Measurements from ENCODE around the gene MFN1.
"Not testable (repeated sequence)": the region's sequence is repeated elsewhere in the genome, so short reads cannot be mapped to it uniquely, and the experiment has no call there.

The MFN1 gene

DNA sequence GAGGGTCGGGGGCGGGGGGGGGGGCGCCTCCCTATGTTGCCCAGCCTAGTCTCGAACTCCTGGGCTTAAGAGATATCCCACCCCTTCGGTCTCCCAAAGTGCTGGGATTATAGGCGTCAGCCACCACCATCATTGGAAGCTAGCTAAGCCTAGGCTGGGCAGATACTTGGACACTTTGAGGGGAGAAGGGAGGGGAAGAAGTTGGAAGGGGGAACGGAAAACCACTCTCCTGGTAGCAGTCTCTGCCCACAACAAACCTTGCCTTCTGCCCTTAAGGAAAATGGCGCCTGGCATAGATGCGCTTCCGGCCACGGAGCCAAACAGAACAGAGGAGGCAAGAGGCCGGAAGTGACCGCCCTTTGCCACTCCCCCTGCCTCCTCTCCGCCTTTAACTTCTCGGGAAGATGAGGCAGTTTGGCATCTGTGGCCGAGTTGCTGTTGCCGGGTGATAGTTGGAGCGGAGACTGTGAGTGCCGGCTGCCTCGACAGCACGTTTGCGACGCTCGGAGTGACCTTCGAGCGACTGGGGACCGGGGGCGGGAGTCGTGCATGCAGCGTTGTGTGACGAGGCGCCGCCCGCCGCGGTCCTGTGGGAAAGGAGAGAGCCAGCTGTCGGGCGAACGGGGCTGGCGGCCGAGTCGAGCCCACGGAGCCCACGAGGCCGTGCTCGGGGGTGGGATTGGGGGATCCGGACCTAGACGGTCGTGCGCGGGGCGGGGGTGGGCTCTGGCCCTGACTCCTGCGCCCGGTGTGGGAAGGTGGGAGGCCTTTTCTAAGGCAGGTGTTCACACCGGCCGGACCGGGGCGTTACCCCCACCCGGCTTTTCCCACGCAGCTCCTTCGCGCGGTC, at the start of gene MFN1:
TSS of gene MFN1 (plus strand) at position 365 of the 850 bp plus-strand sequence. CDS start 1,143 bp downstream, outside the sequence.
- FAIRE-seq = peak; percentile 98

GRCh38 chr3:179297971-179298725, 49.4 kb upstream of the MFN1 start:
- FAIRE-seq = no peak

DNA sequence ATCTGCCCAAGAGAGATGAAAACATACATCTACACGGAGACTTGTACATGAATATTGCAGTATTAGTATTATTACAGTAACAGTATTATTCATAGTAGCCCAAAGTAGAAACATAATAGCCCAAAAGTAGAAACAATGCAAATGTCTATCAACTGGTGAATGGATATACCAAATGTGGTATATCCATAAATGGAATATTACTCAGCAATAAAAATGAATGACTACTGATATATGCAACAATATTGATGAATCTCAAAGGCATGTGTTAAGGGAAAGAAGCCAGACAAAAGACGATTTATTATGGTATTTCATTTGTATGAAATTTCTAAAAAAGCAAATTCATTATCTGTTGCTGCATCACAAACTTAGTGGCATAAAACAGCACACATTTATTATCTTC, 48.2 kb upstream of the MFN1 start:
- FAIRE-seq = no peak

DNA sequence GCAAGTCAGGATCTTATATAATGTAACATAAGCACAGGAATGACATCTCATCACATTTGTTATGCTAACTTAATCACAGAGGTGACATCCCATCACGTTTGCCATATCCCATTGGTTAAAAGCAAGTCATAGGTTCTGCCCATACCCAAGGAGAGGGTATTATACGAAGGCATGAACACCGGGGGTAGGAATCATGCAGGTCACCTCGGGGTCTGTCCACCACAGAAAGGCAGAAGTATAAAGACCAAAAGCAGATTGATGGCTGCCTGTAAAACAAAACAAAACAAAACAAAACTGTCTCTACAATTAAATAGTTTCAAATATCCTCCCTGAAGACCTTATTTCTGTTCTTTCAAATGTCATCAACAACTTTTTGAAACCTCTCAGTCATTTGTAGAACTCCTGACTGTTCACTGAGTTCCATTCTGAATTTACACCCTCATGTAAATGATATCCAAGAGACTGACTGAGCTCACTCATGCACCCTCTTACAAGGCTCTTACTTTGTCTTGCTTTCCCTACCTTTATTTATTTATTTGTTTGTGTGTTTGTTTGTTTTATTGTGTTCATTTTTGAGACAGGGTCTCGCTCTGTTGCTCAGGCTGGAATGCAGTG, 47.4 kb upstream of the MFN1 start:
- no peak for FAIRE-seq

DNA sequence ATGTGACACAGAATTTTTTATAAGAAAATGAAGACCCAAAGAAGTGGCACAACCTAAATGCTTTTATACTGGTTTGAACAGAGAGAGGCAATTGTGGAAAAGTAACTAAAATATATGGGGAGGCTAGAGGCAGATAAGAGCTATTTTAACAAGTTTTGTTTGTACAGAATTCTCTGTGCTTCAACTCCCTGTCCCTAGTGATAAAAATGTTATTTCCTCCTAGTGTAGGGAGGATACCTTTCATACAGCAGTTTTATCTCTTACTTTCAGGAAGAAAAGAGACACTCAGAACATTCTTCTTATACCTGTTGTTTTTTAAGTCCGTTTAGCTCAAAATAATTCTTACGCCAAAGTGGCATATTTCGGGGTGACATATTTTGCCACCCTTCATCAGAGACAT, 45.9 kb upstream of the MFN1 start:
- no peak for FAIRE-seq

DNA sequence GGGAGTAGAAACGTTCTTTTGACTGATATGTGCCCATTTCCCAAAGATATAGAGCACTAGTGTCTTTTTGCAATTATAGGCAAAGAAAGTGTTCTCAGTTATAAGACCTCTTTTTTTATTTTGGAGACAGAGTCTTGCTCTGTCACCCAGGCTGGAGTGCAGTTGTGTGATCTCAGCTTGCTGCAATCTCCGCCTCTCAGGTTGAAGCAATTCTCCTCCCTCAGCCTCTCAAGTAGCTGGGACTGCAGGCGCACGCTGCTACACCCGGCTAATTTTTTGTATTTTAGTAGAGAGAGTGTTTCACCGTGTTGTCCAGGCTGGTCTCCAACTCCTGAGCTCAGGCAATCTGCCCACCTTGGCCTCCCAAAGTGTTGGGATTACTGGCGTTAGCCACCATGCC, 45.4 kb upstream of the MFN1 start:
- no peak for FAIRE-seq

- no peak for FAIRE-seq
Measured at GRCh38 chr3:179304605-179305004, 42.9 kb upstream of the MFN1 start.

GRCh38 chr3:179307362-179307761, 40.1 kb upstream of the MFN1 start:
- not testable (repeated sequence) for FAIRE-seq

GRCh38 chr3:179308001-179308400, 39.5 kb upstream of the MFN1 start:
- FAIRE-seq = no peak

DNA sequence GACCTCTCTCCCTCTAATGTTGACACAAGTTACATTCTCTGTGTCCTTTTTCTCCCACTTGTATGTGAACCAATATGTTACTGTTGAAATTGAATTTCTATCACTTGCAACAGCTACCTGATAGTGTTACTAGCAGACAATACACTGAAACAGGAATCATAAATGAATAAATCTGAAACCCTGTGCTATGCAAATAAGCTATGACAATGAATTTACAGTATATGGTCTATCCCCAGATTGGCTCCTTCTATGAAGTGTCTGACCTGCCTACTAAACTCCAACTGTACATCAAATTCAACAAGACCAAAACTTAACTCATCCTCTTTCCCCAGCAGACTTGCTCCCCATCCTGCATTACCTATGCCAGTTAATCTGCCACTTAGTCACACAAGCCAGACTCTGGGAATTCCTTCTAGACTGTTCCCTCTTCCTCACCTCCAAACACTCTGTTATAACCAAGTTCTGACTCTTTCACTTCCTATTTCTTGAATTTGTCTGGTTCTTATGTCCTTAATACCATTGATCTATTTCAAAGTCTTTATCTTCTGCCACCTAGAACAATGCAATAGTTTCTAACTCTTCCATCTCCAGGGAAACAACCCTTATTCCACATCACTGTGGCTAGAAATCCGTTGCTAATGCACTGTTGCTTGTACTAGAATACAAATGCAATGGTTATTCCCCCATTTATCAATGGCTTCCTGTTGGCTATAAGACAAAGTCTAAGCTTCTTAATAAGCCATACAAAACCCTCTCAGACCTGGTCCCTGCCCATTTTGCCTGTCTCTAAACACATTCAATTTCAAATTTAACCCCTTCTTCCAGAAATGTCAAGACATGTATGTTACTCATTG, 38.1 kb upstream of the MFN1 start:
- FAIRE-seq = no peak

GRCh38 chr3:179318876-179319275, 28.6 kb upstream of the MFN1 start:
- FAIRE-seq = no peak

GRCh38 chr3:179321668-179322285, 25.7 kb upstream of the MFN1 start:
- FAIRE-seq = peak; percentile 81

DNA sequence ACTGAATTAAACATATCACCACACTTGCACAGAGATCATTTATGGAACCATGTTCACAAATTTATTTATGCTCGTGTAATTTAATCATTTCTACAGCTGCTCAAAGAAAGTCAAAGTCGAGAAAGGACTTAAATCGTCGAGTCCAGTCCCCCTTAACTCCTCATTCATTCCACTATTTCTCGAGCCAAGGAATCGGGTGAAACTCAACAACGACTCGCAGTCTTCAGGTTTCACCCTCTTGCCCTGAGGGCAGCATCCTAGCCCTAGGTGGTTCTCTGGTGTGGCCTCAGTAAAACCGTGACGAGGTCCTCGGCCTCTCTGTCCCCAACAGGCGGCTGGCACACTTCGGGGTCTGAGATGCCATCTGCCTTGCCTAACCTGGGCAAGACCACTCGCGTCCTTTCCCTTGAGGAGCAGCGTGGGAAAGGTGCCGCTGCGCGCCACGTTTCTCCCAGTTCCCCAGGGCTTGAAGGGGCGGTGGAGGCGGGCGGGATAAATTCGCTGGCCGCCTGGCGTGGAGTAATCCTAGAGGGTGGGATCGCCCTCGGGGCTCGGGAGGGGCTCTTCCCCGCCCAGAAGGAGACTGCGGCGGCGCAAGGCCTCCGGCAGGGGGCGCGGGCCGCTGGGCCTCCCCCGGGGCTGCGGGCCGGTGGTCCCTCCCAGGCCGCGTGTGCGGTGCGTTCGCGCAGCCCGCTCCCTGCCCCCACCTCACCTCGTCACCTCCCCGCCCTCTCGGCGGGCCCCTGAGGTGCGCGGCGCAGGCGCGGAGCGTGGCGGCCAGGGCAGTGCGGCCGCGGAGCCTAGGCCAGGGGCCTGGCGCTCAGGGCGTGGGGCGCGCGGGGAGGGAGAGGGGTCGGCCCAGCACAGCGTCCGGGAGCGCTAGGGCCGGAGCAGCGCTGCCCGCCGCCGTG, 25.0 kb upstream of the MFN1 start, which contains the start of gene ZNF639:
TSS of gene ZNF639 (plus strand) at position 746 of the 911 bp plus-strand sequence. CDS start 5,263 bp downstream, outside the sequence.
- no peak for FAIRE-seq

DNA sequence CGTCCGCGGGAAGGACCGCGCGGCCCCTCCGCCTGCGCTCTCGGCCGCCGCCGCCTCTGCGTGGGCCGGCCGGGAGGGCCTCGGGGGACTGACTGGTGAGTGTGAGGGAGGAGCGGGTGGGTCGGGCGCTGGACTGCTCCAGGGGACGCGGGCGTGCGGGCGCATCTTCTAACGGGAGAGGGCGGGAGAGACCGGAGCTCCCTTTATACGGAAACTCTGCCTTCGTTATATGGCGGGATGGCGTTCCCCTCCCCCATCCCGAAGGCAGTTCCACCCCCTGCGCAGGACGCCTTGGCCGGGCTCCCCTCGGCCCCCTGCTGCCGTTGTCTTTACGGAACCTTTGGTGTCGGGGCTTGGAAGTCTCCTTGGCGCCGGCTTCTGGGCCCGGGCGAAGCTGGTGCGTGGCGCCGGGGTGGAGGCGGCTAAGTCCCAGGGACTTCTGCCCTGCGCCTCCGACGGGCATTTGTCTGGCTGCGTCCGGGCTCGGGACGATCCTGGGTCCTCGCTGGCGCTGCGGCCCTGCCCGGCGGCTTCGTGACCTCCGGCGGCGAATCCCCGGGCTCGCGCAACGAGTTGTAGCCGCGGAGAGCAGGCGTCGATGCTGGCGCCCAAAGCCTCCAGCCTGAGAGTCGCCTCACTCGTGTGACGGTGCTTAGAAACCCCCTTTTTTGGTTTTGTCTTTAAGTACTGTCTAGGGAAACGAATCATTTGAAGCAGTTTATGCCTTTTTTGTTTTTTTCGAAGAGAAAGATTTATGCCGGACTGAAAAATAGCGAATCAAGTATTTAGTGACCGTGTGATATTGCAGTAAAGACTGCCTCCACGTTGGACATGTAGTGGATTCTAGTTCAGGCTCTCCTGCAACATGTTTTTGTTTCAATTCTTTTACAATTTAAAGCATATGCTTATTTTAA, 24.1 kb upstream of the MFN1 start:
- no peak for FAIRE-seq

DNA sequence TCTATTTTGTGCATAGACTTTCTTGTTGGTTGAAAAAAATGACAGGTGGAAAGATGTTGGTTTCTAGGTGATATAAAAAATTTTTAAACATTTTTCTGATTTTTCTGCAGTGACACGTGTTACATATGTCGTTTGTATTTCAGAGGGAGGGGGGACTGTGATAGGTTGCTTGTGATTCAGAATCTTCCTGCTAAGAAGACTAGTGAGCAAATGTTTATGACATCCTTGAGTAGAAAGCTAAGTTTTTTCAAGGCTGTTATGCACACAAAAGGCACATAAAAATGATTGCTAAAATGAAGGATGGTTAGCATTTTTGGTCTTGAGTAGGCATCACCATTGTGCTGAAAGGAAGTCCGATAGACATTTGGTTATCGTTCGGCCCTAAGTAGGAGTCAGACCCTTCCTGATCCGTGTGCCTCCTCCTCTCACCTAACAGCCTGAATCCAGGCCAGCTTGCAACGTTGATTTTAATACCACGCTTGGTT, 23.2 kb upstream of the MFN1 start:
- no peak for FAIRE-seq

DNA sequence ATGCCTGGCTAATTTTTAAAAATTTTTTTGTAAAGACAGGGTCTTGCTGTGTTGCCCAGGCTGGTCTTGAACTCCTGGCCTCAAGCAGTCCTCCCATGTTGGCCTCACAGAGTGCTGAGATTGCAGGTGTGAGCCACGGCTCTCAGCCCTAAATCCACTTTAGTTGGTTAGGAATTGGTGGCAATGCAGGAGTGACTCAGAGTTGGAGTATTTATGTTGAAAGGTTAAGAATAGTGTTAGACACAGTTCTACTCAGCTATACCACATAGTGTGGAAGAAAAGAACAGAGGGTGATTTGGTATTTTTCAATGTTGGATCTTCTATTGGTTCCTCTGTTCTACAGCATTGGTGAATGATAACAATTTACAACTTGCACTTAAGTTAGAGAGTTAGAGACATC, 17.1 kb upstream of the MFN1 start:
- no peak for FAIRE-seq

DNA sequence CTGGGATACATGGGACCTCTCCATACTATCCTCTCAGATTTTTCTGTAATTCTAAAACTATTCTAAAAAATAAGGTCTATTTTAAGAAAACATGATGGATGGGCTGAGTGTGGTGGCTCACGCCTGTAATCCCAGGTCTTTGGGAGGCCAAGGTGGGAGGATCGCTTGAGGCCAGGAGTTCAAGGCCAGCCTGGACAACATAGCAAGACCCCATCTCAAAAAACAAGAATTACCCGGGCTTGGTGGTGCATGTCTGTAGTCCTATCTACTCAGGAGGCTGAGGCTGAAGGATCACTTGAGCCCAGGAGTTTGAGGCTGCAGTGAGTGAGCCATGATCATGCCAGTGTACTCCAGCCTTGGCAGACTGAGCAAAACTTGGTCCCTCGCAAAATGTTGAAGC, 15.3 kb upstream of the MFN1 start:
- no peak for FAIRE-seq

- FAIRE-seq = no peak
Measured at GRCh38 chr3:179333084-179333483, 14.4 kb upstream of the MFN1 start.

DNA sequence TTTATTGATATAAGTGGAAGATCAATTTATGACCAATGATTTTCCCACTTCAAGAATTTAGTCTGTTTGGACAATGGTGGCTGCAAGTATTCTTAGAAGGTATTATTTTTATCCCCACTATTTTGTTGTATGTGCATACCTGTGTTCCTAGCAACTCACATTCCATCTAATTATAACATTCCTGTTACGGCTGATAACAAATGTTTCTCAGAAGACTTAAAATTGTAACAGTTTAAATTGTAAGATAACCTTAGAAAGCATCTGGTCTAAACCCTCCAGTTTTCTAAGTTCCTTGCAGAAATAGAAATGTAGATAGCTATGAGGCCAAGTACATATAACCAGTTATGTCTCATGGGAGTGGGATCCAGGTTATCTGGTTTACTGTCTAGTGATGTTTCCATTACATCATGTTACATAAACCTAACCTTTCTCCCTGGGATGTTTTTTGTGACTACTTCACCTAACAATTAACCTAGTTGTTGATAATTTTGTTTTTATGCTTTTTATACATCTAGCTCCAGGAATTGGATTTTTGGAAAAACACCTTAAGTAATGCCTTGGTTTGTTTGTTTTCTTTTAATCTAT, 11.1 kb upstream of the MFN1 start:
- no peak for FAIRE-seq
